KMS-11 (cell line): ENCODE data around the gene FANCI.

Experiments used
- H2AFZ ChIP-seq: fragments of 200-600 bp; sonication (generic); 2 replicates; pipeline ENCODE4 v1.6.1; 2016; ENCODE audit warnings: antibody characterized with exemption, mixed run types, low read depth
- H3K27ac ChIP-seq: fragments of 200-600 bp; sonication (generic); 2 replicates; pipeline ENCODE4 v1.6.1; 2016; ENCODE audit warnings: mild to moderate bottlenecking, mixed run types
- H3K27me3 ChIP-seq: fragments of 200-600 bp; sonication (generic); 2 replicates; pipeline ENCODE4 v1.6.1; 2017; ENCODE audit warnings: mild to moderate bottlenecking, low read depth, mixed run types, moderate library complexity; ENCODE audit not compliant: insufficient read depth
- H3K36me3 ChIP-seq: fragments of 200-600 bp; sonication (generic); 2 replicates; pipeline ENCODE4 v1.6.1; 2017; ENCODE audit warnings: mild to moderate bottlenecking, mixed run types; ENCODE audit not compliant: insufficient read depth
- H3K4me1 ChIP-seq: fragments of 200-600 bp; sonication (generic); 2 replicates; pipeline ENCODE4 v1.6.1; 2016; ENCODE audit warnings: mild to moderate bottlenecking, low read depth, mixed run types; ENCODE audit not compliant: poor library complexity, severe bottlenecking
- H3K4me2 ChIP-seq: fragments of 200-600 bp; sonication (generic); 2 replicates; pipeline ENCODE4 v1.7.0; 2016; ENCODE audit warnings: mild to moderate bottlenecking, mixed run types
- H3K4me3 ChIP-seq: fragments of 200-600 bp; sonication (generic); IDR thresholded peaks from 2 replicates; pipeline ENCODE4 v1.6.1; 2017; ENCODE audit warnings: low read depth, low read length, mixed read lengths; ENCODE audit not compliant: insufficient read depth
- H3K79me2 ChIP-seq: fragments of 200-600 bp; sonication (generic); 2 replicates; pipeline ENCODE4 v1.6.1; 2016; ENCODE audit warnings: low read depth, mixed run types; ENCODE audit not compliant: insufficient read depth
- H3K9ac ChIP-seq: fragments of 200-600 bp; sonication (generic); 2 replicates; pipeline ENCODE4 v1.6.1; 2016; ENCODE audit warnings: mild to moderate bottlenecking, mixed run types
- H4K20me1 ChIP-seq: fragments of 200-600 bp; sonication (generic); 2 replicates; pipeline ENCODE4 v1.6.1; 2016; ENCODE audit warnings: mild to moderate bottlenecking, mixed run types; ENCODE audit not compliant: insufficient read depth
- CTCF ChIP-seq: fragments of 200-600 bp; sonication (generic); conservative IDR thresholded peaks from 2 replicates; pipeline ENCODE4 v1.6.1; 2017; ENCODE audit warnings: low read depth, mild to moderate bottlenecking, antibody characterized with exemption, low read length, moderate library complexity, mixed read lengths

Gene FANCI

GRCh38 chr15:89364741-89365450 lies 121.1 kb downstream of the FANCI start:
- Histone ChIP-seq H4K20me1 (no peaks in the 10 kb centered on the region), H3K27ac (no peak overlapping the region), H3K4me3 (no peak overlapping the region), H3K4me2 (no peak overlapping the region), H3K9ac (no peak overlapping the region), H2AFZ (no peak overlapping the region), H3K79me2 (no peaks in the 10 kb centered on the region), H3K36me3 (no peaks in the 10 kb centered on the region), H3K27me3 (peaks cover 89% of the 10 kb centered on the region), H3K4me1 (no peaks in the 10 kb centered on the region)
- no peak for TF ChIP-seq CTCF

GRCh38 chr15:89365462-89366065 lies 121.8 kb downstream of the FANCI start:
- no peak for TF ChIP-seq CTCF
- H3K27me3 ChIP-seq, result peaks cover 89% of the 10 kb centered on the region
- H3K4me2 ChIP-seq, result no peak overlapping the region
- H3K4me1 ChIP-seq, result no peaks in the 10 kb centered on the region
- no peaks in the 10 kb centered on the region for H3K79me2 ChIP-seq
- no peak overlapping the region for H2AFZ ChIP-seq
- H3K36me3 ChIP-seq, result no peaks in the 10 kb centered on the region
- H3K9ac ChIP-seq, result no peak overlapping the region
- H4K20me1 ChIP-seq, result no peaks in the 10 kb centered on the region
- no peak overlapping the region for H3K4me3 ChIP-seq
- H3K27ac ChIP-seq, result no peak overlapping the region
